Measurements from ENCODE around the gene GIMAP7. TPM values are rescaled to one million over a fixed set of nuclear protein-coding genes. Genes with fewer than 3 reads are reported as not detected.

The GIMAP7 gene
- total RNA-seq, 2 donors from 2014 or later: not detected

DNA sequence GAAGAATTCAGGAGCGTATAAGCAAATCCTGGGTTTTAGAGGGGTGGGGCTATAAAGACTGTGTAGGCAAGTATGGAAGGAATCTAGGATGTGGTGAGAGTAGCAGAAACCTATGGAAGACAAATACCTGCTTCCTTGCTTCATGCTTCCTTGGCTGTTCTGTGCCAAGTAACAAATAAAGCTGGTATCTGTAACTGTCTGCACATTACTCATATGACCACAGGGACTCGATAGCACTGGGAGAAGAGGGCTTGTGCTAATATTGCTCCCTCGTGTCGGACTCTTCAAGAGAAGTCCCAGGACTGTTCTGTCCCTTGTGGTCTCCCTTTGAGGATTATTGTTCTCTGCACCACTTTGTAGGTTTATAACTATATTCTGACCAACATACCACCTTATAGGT, 11.5 kb upstream of the GIMAP7 start:
- no peak overlapping the region for H3K9ac ChIP-seq (ENCODE audit: extremely low read depth, low read length, poor library complexity, severe bottlenecking)
- H3K27me3 ChIP-seq (ENCODE audit: control insufficient read depth, insufficient read depth, low read length, poor library complexity, severe bottlenecking): no peaks in the 10 kb centered on the region
- no peaks in the 10 kb centered on the region for H3K4me1 ChIP-seq (ENCODE audit: control insufficient read depth, insufficient read depth, low read length)
- Mint-ChIP-seq H3K36me3 (ENCODE audit: low read depth) (no peaks in the 10 kb centered on the region), H3K4me1 (no peaks in the 10 kb centered on the region), H3K4me3 (no peak overlapping the region), H3K27me3 (ENCODE audit: insufficient read depth) (peaks cover 17% of the 10 kb centered on the region), H3K9me3 (peaks cover 4% of the 10 kb centered on the region), H3K27ac (no peak overlapping the region)
- H3K36me3 ChIP-seq (ENCODE audit: control insufficient read depth, insufficient read depth, low read length): no peaks in the 10 kb centered on the region
- H3K27ac ChIP-seq (ENCODE audit: low read depth, low read length): no peak overlapping the region
- no peaks in the 10 kb centered on the region for H3K9me3 ChIP-seq (ENCODE audit: control insufficient read depth, low read length)
- 83 to 91% methylated on average over 4 of the region's 4 CpGs for WGBS, 2 experiments (ENCODE audit: insufficient coverage in 1 of 2, insufficient read length in 1 of 2)
- no peak for DNase-seq
- no peak overlapping the region for H3K4me3 ChIP-seq (ENCODE audit: low read length)
- TF ChIP-seq, protein P1, sequence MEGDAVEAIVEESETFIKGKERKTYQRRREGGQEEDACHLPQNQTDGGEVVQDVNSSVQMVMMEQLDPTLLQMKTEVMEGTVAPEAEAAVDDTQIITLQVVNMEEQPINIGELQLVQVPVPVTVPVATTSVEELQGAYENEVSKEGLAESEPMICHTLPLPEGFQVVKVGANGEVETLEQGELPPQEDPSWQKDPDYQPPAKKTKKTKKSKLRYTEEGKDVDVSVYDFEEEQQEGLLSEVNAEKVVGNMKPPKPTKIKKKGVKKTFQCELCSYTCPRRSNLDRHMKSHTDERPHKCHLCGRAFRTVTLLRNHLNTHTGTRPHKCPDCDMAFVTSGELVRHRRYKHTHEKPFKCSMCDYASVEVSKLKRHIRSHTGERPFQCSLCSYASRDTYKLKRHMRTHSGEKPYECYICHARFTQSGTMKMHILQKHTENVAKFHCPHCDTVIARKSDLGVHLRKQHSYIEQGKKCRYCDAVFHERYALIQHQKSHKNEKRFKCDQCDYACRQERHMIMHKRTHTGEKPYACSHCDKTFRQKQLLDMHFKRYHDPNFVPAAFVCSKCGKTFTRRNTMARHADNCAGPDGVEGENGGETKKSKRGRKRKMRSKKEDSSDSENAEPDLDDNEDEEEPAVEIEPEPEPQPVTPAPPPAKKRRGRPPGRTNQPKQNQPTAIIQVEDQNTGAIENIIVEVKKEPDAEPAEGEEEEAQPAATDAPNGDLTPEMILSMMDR (conservative IDR thresholded peaks at IDR 0.05): no peak

DNA sequence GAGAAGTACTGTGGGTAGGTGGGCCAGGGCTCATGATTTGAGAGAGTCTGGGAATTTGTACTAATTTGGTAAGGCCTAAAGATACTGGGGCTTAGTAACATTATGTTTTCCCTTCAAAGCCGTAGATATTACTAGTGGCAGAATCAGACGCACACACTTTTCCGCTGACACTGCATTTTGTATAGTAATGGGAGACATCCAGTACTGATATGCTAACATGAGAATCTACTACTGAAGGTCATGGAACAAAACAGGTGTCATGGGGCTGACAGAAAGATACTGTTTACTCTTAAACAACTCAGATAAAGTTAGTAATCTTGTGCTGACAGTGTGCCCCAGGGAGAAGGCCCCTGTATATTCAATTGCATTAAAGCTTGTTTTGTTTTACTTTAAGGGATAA, 11.1 kb upstream of the GIMAP7 start:
- H3K27me3 Mint-ChIP-seq (ENCODE audit: insufficient read depth): peaks cover 15% of the 10 kb centered on the region
- Histone ChIP-seq H3K4me1 (ENCODE audit: control insufficient read depth, insufficient read depth, low read length) (no peaks in the 10 kb centered on the region), H3K27ac (ENCODE audit: low read depth, low read length) (no peak overlapping the region), H3K36me3 (ENCODE audit: control insufficient read depth, insufficient read depth, low read length) (no peaks in the 10 kb centered on the region), H3K4me3 (ENCODE audit: low read length) (no peak overlapping the region), H3K27me3 (ENCODE audit: control insufficient read depth, insufficient read depth, low read length, poor library complexity, severe bottlenecking) (no peaks in the 10 kb centered on the region), H3K9me3 (ENCODE audit: control insufficient read depth, low read length) (no peaks in the 10 kb centered on the region), H3K9ac (ENCODE audit: extremely low read depth, low read length, poor library complexity, severe bottlenecking) (no peak overlapping the region)
- whole genome bisulfite sequencing, 2 experiments (ENCODE audit: insufficient coverage in 1 of 2, insufficient read length in 1 of 2): 92 to 96% methylated on average over 3 of the region's 3 CpGs
- H3K4me1 Mint-ChIP-seq: no peaks in the 10 kb centered on the region
- H3K9me3 Mint-ChIP-seq: peaks cover 4% of the 10 kb centered on the region
- H3K36me3 Mint-ChIP-seq (ENCODE audit: low read depth): no peaks in the 10 kb centered on the region
- no peak overlapping the region for H3K4me3 Mint-ChIP-seq
- H3K27ac Mint-ChIP-seq: no peak overlapping the region
- DNase-seq: no peak
- TF ChIP-seq, protein P1 (conservative IDR thresholded peaks at IDR 0.05): no peak

DNA sequence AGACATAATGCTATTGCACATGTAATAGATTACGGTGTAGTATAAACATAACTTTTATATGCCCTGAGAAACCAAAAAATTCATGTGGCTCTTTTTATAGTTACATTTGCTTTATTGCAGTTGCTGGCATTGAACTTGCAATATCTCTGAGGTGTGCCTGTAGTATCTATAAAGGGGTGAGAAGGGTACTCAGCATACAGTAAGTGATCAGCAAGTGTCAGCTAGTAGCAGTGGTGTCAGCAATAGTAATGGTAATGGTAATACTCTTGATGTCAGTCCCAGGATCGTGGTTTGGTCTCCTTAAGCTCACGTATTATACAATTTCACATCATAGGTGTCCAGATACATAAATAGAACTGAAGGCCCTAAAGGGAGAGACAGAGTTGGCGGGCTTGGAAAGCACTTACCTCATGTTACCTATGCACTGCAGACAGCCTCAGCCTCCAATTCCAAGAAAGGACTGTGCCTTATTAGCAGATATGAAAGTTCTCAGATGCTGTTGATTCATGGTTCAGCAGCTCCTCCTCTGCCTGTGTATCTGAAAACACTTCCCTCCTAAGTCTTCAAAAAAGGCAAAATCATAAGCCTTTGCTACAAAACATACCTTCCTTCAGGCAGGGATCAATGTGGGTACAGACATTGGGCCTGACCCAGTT, 6.6 kb upstream of the GIMAP7 start:
- Histone ChIP-seq H3K9ac (ENCODE audit: extremely low read depth, low read length, poor library complexity, severe bottlenecking) (no peak overlapping the region), H3K36me3 (ENCODE audit: control insufficient read depth, insufficient read depth, low read length) (no peaks in the 10 kb centered on the region), H3K27ac (ENCODE audit: low read depth, low read length) (no peak overlapping the region), H3K27me3 (ENCODE audit: control insufficient read depth, insufficient read depth, low read length, poor library complexity, severe bottlenecking) (no peaks in the 10 kb centered on the region), H3K4me1 (ENCODE audit: control insufficient read depth, insufficient read depth, low read length) (no peaks in the 10 kb centered on the region), H3K4me3 (ENCODE audit: low read length) (no peak overlapping the region), H3K9me3 (ENCODE audit: control insufficient read depth, low read length) (peaks cover 11% of the 10 kb centered on the region)
- Mint-ChIP-seq H3K27ac (no peak overlapping the region), H3K4me1 (no peaks in the 10 kb centered on the region), H3K36me3 (ENCODE audit: low read depth) (no peaks in the 10 kb centered on the region), H3K4me3 (no peak overlapping the region), H3K27me3 (ENCODE audit: insufficient read depth) (peaks cover 3% of the 10 kb centered on the region), H3K9me3 (peaks cover 2% of the 10 kb centered on the region)
- 67 to 86% methylated on average over 1 to 4 of the region's 4 CpGs for WGBS, 2 experiments (ENCODE audit: insufficient coverage in 1 of 2, insufficient read length in 1 of 2)
- TF ChIP-seq, protein P1 (conservative IDR thresholded peaks at IDR 0.05): no peak
- DNase-seq: no peak
